ENCODE data around the gene TMEM229B. TPM values are rescaled to one million over a fixed set of nuclear protein-coding genes. Genes with fewer than 3 reads are reported as not detected.

The TMEM229B gene
- total and polyA plus RNA-seq, 2 donors (not counting 1 experiment from before 2014, with no cell fraction given) = 0.68 to 0.99 TPM

- no peak for TF ChIP-seq EZH2 (IDR thresholded peaks at IDR 0.05; ENCODE audit: low read length, missing control alignments)
- TF ChIP-seq, protein P1, sequence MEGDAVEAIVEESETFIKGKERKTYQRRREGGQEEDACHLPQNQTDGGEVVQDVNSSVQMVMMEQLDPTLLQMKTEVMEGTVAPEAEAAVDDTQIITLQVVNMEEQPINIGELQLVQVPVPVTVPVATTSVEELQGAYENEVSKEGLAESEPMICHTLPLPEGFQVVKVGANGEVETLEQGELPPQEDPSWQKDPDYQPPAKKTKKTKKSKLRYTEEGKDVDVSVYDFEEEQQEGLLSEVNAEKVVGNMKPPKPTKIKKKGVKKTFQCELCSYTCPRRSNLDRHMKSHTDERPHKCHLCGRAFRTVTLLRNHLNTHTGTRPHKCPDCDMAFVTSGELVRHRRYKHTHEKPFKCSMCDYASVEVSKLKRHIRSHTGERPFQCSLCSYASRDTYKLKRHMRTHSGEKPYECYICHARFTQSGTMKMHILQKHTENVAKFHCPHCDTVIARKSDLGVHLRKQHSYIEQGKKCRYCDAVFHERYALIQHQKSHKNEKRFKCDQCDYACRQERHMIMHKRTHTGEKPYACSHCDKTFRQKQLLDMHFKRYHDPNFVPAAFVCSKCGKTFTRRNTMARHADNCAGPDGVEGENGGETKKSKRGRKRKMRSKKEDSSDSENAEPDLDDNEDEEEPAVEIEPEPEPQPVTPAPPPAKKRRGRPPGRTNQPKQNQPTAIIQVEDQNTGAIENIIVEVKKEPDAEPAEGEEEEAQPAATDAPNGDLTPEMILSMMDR (conservative IDR thresholded peaks at IDR 0.05 in 1 of 2, IDR thresholded peaks at IDR 0.05 in 1 of 2; ENCODE audit: low read depth in 1 of 2, low read length in 2 of 2) = no peak
- H3K79me2 ChIP-seq (ENCODE audit: control insufficient read depth, insufficient read depth, low read length) = no peaks in the 10 kb centered on the region
- DNase-seq (ENCODE audit: low read depth in 2 of 2) = no peak
- no peak overlapping the region for H3K4me2 ChIP-seq (ENCODE audit: extremely low read depth, insufficient read depth, low read length)
- H3K4me3 ChIP-seq (replicated peaks in 1 of 4; ENCODE audit: control extremely low read depth in 1 of 4, insufficient read depth in 1 of 4, low read depth in 3 of 4, low read length in 4 of 4) = no peak overlapping the region
- no peak overlapping the region for H2AFZ ChIP-seq (ENCODE audit: low read length)
- peaks cover 2% of the 10 kb centered on the region for H3K27me3 ChIP-seq (ENCODE audit: control insufficient read depth, insufficient read depth, low read length)
- H3K9me3 ChIP-seq (ENCODE audit: control insufficient read depth, insufficient read depth, low read depth, low read length) = no peaks in the 10 kb centered on the region
- no peaks in the 10 kb centered on the region for H3K36me3 ChIP-seq (ENCODE audit: control insufficient read depth, insufficient read depth, low read length)
- no peaks in the 10 kb centered on the region for H4K20me1 ChIP-seq (ENCODE audit: control insufficient read depth, extremely low read depth, insufficient read depth, low read length)
- no peaks in the 10 kb centered on the region for H3K4me1 ChIP-seq (ENCODE audit: control insufficient read depth, extremely low read depth, insufficient read depth, low read length)
- no peak overlapping the region for H3K27ac ChIP-seq (ENCODE audit: insufficient read depth, low read length)
- no peak overlapping the region for H3K9ac ChIP-seq (ENCODE audit: insufficient read depth, low read length)
Measured at GRCh38 chr14:67467134-67467533, 21.4 kb downstream of the TMEM229B start.

DNA sequence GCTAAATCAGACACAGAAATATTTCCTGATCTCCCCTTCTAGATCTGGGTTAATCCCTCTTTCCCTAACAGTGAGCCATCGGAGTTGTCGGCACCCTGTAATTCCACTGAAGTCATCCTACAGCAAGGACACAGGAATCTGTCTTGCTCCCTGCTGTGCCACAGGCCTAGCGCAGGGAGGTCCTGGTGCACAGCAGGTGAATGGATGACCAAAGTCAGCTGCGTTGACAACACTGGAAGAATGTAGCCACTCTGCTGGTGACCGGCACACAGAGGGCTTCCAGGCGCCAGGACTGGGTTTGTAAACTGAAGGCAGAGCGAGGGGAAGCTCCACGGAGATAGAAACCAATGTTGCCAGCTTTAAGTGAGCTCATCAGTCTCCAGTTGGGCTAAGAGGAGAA lies 23.6 kb downstream of the TMEM229B start:
- Histone ChIP-seq H2AFZ (ENCODE audit: low read length) (no peak overlapping the region), H3K36me3 (ENCODE audit: control insufficient read depth, insufficient read depth, low read length) (no peaks in the 10 kb centered on the region), H3K27me3 (ENCODE audit: control insufficient read depth, insufficient read depth, low read length) (peaks cover 2% of the 10 kb centered on the region), H3K27ac (ENCODE audit: insufficient read depth, low read length) (no peak overlapping the region), H3K79me2 (ENCODE audit: control insufficient read depth, insufficient read depth, low read length) (no peaks in the 10 kb centered on the region), H3K4me1 (ENCODE audit: control insufficient read depth, extremely low read depth, insufficient read depth, low read length) (no peaks in the 10 kb centered on the region), H3K4me2 (ENCODE audit: extremely low read depth, insufficient read depth, low read length) (no peak overlapping the region), H3K4me3 (replicated peaks in 1 of 4; ENCODE audit: control extremely low read depth in 1 of 4, insufficient read depth in 1 of 4, low read depth in 3 of 4, low read length in 4 of 4) (no peak overlapping the region), H3K9ac (ENCODE audit: insufficient read depth, low read length) (no peak overlapping the region), H4K20me1 (ENCODE audit: control insufficient read depth, extremely low read depth, insufficient read depth, low read length) (no peaks in the 10 kb centered on the region), H3K9me3 (ENCODE audit: control insufficient read depth, insufficient read depth, low read depth, low read length) (no peaks in the 10 kb centered on the region)
- no peak for DNase-seq (ENCODE audit: low read depth in 2 of 2)
- TF ChIP-seq, protein P1 (conservative IDR thresholded peaks at IDR 0.05 in 1 of 2, IDR thresholded peaks at IDR 0.05 in 1 of 2; ENCODE audit: low read depth in 1 of 2, low read length in 2 of 2) = no peak
- TF ChIP-seq EZH2 (IDR thresholded peaks at IDR 0.05; ENCODE audit: low read length, missing control alignments) = no peak

GRCh38 chr14:67464377-67464776 lies 24.1 kb downstream of the TMEM229B start:
- TF ChIP-seq EZH2 (IDR thresholded peaks at IDR 0.05; ENCODE audit: low read length, missing control alignments) = no peak
- TF ChIP-seq, protein P1 (conservative IDR thresholded peaks at IDR 0.05 in 1 of 2, IDR thresholded peaks at IDR 0.05 in 1 of 2; ENCODE audit: low read depth in 1 of 2, low read length in 2 of 2) = no peak
- Histone ChIP-seq H3K9ac (ENCODE audit: insufficient read depth, low read length) (no peak overlapping the region), H3K4me1 (ENCODE audit: control insufficient read depth, extremely low read depth, insufficient read depth, low read length) (no peaks in the 10 kb centered on the region), H3K36me3 (ENCODE audit: control insufficient read depth, insufficient read depth, low read length) (no peaks in the 10 kb centered on the region), H3K79me2 (ENCODE audit: control insufficient read depth, insufficient read depth, low read length) (no peaks in the 10 kb centered on the region), H2AFZ (ENCODE audit: low read length) (no peak overlapping the region), H3K4me2 (ENCODE audit: extremely low read depth, insufficient read depth, low read length) (no peak overlapping the region), H3K4me3 (replicated peaks in 1 of 4; ENCODE audit: control extremely low read depth in 1 of 4, insufficient read depth in 1 of 4, low read depth in 3 of 4, low read length in 4 of 4) (no peak overlapping the region), H3K27me3 (ENCODE audit: control insufficient read depth, insufficient read depth, low read length) (peaks cover 4% of the 10 kb centered on the region), H3K9me3 (ENCODE audit: control insufficient read depth, insufficient read depth, low read depth, low read length) (no peaks in the 10 kb centered on the region), H4K20me1 (ENCODE audit: control insufficient read depth, extremely low read depth, insufficient read depth, low read length) (no peaks in the 10 kb centered on the region), H3K27ac (ENCODE audit: insufficient read depth, low read length) (no peak overlapping the region)
- DNase-seq (ENCODE audit: low read depth in 2 of 2) = no peak

All from fibroblast of lung (primary cell).